C4-2B (cell line): ENCODE measurements around the gene AGXT2.

Experiments
- CTCF ChIP-seq: fragments of 450-650 bp; conservative IDR thresholded peaks from 2 replicates; pipeline ENCODE4 v1.5.1; 2017; ENCODE audit warnings: mild to moderate bottlenecking
- ZFX ChIP-seq: fragments of 450-650 bp; IDR thresholded peaks from 2 replicates; pipeline ENCODE4 v1.6.1; 2017

GRCh38 chr5:35003018-35003957, 44.5 kb downstream of the AGXT2 start:
- peak; percentile 95 for TF ChIP-seq CTCF
- TF ChIP-seq ZFX, result no peak
